ENCODE measurements around the gene UBE2V1. TPM values are rescaled to one million over a fixed set of nuclear protein-coding genes. Genes with fewer than 3 reads are reported as not detected.

The UBE2V1 gene
- total RNA-seq, 1 donor from 2014 or later: 83.2 TPM

DNA sequence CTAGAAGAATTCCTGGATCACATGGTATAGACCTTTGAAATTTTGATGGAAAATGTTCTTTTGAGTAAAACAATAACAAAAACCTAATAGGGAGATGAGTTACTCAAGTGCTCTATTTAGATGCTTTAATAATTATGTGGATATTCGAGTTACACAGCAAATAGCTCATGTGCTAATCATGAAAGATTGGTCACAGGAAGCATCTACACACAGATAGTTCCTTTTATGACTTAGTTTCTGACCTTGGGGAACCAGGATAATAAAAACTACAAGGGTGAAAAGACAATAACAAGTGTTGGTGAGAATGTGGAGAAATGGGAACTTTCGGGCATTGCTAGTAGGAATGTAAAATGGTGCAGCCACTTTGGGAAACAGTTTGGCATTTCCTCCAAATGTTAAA, 19.7 kb downstream of the UBE2V1 start:
- intact Hi-C loops (cut with DNase I): no loop called here
- Histone ChIP-seq H3K9me3 (no peaks in the 10 kb centered on the region), H3K4me3 (no peak overlapping the region), H3K27me3 (no peaks in the 10 kb centered on the region), H3K36me3 (peaks cover 37% of the 10 kb centered on the region), H3K27ac (no peak overlapping the region), H3K4me1 (no peaks in the 10 kb centered on the region)
- TF ChIP-seq, protein P1, sequence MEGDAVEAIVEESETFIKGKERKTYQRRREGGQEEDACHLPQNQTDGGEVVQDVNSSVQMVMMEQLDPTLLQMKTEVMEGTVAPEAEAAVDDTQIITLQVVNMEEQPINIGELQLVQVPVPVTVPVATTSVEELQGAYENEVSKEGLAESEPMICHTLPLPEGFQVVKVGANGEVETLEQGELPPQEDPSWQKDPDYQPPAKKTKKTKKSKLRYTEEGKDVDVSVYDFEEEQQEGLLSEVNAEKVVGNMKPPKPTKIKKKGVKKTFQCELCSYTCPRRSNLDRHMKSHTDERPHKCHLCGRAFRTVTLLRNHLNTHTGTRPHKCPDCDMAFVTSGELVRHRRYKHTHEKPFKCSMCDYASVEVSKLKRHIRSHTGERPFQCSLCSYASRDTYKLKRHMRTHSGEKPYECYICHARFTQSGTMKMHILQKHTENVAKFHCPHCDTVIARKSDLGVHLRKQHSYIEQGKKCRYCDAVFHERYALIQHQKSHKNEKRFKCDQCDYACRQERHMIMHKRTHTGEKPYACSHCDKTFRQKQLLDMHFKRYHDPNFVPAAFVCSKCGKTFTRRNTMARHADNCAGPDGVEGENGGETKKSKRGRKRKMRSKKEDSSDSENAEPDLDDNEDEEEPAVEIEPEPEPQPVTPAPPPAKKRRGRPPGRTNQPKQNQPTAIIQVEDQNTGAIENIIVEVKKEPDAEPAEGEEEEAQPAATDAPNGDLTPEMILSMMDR (IDR thresholded peaks at IDR 0.05): no peak
- DNase-seq (no peak), ATAC-seq (no peak)

DNA sequence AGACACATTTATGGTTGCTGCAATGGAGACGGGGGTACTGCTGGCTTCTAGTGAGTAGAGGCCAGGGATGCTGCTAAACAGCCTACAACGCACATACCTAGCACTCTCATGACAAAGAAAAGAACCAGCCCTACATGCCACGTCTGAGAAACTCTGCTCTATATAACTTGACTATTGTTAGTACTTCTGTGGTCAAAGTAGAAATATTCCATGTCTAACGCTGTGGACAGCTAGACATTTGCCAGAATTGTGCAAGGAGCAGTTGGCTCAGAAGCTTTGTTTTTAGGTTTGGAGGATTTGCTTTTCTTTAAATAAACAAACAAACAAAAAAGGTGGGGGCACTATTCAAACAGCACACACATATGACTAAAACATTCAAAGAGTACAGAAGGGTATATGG, 20.5 kb downstream of the UBE2V1 start:
- no peak for DNase-seq
- ATAC-seq: no peak
- Histone ChIP-seq H3K4me1 (no peaks in the 10 kb centered on the region), H3K27me3 (no peaks in the 10 kb centered on the region), H3K4me3 (no peak overlapping the region), H3K9me3 (no peaks in the 10 kb centered on the region), H3K36me3 (peaks cover 37% of the 10 kb centered on the region), H3K27ac (no peak overlapping the region)
- TF ChIP-seq, protein P1 (IDR thresholded peaks at IDR 0.05): no peak
- intact Hi-C loops (cut with DNase I): no loop called here

DNA sequence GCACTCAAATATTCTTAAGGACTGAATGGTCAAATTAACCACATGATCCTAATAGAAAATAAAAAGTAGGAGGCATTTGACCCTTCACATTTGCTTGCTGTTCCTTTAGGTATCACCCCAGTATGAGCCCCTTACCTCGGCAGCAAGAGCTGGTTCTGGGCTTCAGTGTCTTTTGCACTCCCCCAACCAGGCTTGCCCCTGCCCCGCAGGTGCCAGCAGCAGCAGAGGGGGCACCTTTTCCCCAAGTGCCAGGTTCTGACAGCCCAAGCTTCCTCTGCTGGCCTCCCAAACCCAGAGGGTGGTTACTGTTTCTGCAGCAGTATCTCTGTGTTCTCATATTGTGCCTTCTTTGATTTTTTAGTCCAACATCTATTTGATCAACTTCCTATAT, 23.2 kb downstream of the UBE2V1 start:
- DNase-seq: no peak
- no peaks in the 10 kb centered on the region for H3K27me3 ChIP-seq

DNA sequence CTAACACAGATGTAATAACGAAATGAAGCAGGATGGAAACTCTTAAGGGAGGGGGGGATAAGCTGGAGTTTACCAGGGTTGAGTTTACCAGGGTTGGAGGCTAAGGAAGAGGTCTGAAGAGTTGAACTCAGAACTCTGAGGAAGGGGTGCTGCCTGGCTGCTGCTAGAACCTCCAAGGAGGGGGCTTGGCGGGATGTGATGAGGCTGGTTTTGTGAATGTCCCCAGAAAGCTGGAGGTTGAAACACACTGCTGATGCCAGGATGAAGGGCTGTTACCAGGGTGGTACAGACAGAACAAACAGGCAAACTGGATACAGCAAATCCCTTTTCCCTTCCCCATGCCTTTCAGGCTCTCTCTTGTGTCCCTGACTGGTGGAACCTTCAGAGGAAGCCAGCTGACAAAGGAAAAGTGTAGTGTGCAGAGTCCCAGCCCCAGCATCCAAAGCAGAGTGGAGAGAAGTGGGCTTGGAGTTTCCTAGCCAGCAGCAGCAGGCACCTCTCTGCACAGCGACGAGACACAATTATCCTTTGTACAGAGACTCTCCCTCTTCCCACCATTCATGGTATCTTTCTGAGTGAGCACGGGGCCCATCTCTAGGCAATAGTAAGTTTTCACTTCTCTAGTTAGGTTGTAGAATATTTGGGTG, 23.7 kb downstream of the UBE2V1 start:
- Histone ChIP-seq H3K27ac (no peak overlapping the region), H3K9me3 (no peaks in the 10 kb centered on the region), H3K36me3 (peaks cover 13% of the 10 kb centered on the region), H3K4me3 (no peak overlapping the region), H3K4me1 (peaks cover 17% of the 10 kb centered on the region), H3K27me3 (no peaks in the 10 kb centered on the region)
- intact Hi-C loops (cut with DNase I): no loop called here
- no peak for ATAC-seq
- TF ChIP-seq, protein P1 (IDR thresholded peaks at IDR 0.05): no peak
- DNase-seq: no peak

More for the DNA sequence above, 23.2 kb downstream of the UBE2V1 start:
- ATAC-seq: no peak
- Histone ChIP-seq H3K9me3 (no peaks in the 10 kb centered on the region), H3K4me1 (peaks cover 17% of the 10 kb centered on the region), H3K36me3 (peaks cover 18% of the 10 kb centered on the region), H3K27ac (no peak overlapping the region), H3K4me3 (no peak overlapping the region)
- TF ChIP-seq, protein P1 (IDR thresholded peaks at IDR 0.05): no peak
- intact Hi-C loops (cut with DNase I): no loop called here

DNA sequence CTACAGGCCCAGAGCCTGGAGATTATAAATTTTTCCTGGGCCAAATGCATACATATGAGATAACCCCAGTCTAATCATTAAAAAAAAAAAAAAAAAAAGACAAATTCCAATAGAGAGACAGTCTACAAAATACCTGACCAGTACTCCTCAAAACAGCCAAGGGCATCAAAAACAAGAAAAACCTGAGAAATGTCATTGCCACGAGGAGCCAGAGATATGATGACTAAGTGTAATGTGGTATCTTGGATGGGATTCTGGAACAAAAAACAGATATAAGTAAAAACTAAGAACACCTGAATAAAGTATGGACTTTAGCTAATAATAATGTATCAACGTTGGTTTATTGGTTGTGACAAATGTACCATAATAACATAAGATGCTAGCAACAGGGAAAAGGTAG, 24.9 kb downstream of the UBE2V1 start:
- Histone ChIP-seq H3K36me3 (peaks cover 7% of the 10 kb centered on the region), H3K4me3 (no peak overlapping the region), H3K4me1 (peaks cover 17% of the 10 kb centered on the region), H3K27ac (peak overlapping the region; percentile 48), H3K27me3 (no peaks in the 10 kb centered on the region), H3K9me3 (no peaks in the 10 kb centered on the region)
- intact Hi-C loops (cut with DNase I): no loop called here
- DNase-seq: no peak
- TF ChIP-seq, protein P1 (IDR thresholded peaks at IDR 0.05): no peak
- ATAC-seq: no peak

Measured in upper lobe of right lung (tissue), 1 donor.